SK-N-DZ (cell line): ENCODE results near the gene SUPT3H.

Source experiments
- DNase-seq: peaks from one replicate; pipeline ENCODE4 v3.0.0-alpha.2; 2015; ENCODE audit warnings: low spot score

The SUPT3H gene

GRCh38 chr6:44957156-44957555, 420.6 kb downstream of the SUPT3H start:
- DNase-seq = no peak

DNA sequence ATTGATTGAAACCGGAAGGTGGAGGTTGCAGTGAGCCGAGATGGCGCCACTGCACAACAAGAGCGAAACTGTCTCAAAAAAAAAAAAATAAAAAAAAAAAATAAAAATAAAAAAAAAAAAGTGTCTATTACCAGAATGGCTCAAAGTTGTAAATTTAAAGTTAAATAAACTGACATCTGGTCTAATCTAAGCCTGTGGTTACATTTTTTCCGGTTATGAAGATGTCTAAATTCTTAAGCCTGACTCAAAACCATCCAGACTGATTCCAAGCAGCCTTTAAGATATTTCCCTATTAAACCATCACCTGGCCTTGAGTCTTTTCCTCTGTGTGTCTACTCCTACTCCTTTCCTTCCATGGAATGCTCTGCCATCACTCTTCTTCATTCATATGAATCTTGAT, 421.3 kb downstream of the SUPT3H start:
- no peak for DNase-seq

DNA sequence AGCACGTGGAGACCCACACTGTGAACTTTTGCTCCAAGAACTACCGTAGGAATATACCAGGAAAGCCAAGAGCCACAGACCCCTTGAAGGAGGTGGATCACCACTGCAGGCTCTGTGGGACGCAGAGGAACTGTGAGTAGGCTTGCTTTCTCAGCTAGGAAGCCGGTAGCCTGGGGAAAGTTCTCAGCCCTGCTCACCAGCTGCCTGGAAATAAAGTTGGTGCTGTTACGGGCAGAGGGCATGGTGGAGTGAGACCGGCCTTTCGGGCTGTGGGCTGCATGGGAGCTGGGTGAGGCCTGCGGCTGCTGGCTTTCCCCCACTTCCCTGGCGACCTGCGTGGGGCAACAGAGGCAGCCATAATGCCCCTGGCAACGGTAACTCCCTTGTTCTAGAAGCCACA, 422.6 kb downstream of the SUPT3H start:
- DNase-seq = no peak

DNA sequence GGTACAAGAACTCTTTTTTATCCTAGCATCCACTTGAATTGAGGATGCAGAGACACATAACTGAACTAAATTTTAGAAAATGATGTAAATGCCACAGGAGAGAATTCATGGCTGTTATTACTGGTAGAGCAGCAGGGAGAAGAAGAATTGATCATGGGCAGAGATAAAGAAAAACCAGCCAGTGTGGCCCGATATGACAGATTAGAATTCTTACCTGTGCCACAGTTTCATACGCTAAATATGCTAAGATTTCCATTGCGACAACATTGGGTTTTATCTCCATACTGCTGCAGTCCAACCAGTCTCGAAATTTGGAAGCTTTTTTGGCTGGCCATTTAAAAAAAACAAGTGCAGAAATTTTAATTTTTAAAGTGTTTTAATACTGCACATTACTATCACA, 423.5 kb downstream of the SUPT3H start:
- no peak for DNase-seq

GRCh38 chr6:44951253-44951747, 426.4 kb downstream of the SUPT3H start:
- no peak for DNase-seq

- DNase-seq = no peak
Measured at GRCh38 chr6:44949596-44950201, 428.0 kb downstream of the SUPT3H start.

DNA sequence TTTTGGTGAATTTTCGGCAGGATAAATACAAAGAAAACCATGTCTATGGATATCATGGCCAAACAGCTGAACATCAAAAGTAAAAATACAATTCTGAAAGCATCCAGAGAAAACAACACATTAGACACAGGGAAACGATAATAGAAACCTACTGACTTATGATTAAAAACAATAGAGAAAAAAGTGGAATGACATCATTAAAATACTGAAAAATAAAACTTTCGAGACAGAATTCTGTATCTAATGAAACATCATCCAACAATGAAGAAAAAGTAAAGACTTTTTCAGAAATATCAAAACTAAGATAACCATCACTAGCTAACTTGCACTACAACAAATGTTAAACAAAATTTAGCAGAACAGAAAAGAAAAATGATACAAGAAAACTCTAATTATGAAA, 434.2 kb downstream of the SUPT3H start:
- DNase-seq = no peak

DNA sequence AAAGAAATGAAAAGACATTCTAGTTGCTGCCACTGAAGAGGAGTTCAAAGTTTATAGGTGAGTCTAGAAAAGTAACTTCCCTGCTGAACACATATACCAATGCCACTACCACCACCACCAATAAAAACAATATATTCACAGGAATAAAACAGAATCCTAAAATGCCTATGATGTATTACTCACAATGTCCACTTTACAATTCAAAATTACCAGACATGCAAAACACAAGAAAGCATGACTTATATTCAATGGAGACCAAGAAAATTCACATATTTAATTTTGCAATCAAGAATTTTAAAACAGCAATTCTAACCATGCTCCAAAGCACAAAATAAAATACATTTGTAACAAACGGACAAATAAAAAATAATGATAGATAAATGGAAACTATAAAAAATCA, 434.9 kb downstream of the SUPT3H start:
- DNase-seq = no peak

GRCh38 chr6:44942201-44942600, 435.5 kb downstream of the SUPT3H start:
- DNase-seq = no peak

DNA sequence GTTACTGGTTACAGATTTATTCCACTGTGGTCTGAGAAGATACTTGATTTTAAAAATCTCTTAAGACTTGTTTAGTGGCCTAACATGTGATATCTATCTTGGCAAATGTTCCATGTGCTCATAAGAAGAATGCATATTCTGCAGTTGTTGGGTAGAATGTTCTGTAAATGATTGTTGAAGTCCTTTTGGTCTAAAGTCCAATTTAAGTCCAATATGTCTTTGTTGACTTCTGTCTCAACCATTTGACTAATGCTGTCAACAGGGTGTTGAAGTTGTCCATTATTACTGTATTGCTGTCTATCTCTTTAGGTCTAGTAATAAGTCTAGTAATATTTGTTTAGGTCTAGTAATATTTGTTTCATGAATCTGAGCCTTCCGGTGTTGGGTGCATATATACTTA, 437.4 kb downstream of the SUPT3H start:
- no peak for DNase-seq

DNA sequence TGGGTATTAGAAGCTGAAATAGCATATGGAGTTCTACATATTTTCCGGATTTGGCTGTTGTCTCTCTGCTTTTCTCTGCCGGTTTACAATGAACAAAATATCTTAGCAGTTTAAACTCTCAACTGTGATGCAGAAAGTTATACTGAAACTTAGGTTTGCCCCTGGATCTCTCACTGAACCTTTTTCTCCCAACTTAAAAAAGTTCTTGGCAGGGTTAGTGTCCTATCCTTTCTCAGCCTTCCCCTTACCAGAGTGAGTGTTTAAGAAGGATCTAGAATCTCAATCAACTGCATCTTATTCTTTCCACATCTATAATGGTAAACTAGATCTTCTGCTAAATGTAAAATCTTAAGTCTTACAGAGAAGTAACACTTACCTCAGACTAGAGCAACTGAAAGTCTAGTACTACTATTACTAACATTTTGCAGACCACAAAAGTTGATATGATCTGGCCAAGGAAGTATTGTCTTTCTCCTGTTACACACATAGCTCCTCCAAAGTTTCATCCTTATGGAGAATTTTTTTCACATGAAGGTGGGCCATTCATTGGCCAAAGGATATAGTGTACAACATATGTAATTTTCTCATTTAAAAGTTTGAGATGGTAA, 441.9 kb downstream of the SUPT3H start:
- no peak for DNase-seq

DNA sequence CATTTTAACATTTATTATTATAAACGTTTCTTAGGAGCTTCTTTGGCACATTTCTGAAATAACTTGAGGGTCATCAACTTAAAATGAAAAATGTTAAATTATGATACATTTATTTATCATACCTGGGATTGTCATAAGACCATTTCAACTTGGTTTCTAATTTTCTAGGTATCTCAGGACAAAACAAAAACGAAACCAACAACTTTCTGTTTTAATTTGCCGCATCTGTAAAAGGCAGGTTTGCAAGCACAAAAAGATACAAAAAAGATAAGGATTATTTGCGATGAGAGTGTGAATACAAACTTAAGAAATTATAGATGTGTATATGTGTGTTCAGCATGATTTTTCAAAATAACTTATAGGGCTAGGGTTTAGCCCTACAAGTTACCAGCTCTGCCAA, 444.6 kb downstream of the SUPT3H start:
- no peak for DNase-seq

GRCh38 chr6:44932651-44933091, 445.1 kb downstream of the SUPT3H start:
- no peak for DNase-seq

DNA sequence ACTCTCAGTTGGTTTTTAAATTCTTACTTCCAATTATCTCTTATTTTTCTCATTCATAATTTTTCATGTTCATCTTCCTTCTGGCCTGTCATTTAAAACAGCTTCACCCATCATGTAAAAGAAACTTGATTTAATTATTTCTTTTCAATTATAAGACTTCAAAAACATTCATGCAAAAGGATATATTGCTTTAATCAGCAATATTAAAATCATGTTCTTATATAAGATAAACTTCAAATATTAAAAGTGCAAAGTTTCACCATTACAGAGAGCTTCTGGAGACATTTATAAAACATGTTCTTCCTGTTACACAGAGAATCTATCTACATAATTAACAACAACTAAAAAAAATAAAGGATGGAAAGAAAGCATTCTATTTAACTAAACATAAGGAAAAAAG, 446.3 kb downstream of the SUPT3H start:
- no peak for DNase-seq

GRCh38 chr6:44926556-44926955, 451.2 kb downstream of the SUPT3H start:
- no peak for DNase-seq

DNA sequence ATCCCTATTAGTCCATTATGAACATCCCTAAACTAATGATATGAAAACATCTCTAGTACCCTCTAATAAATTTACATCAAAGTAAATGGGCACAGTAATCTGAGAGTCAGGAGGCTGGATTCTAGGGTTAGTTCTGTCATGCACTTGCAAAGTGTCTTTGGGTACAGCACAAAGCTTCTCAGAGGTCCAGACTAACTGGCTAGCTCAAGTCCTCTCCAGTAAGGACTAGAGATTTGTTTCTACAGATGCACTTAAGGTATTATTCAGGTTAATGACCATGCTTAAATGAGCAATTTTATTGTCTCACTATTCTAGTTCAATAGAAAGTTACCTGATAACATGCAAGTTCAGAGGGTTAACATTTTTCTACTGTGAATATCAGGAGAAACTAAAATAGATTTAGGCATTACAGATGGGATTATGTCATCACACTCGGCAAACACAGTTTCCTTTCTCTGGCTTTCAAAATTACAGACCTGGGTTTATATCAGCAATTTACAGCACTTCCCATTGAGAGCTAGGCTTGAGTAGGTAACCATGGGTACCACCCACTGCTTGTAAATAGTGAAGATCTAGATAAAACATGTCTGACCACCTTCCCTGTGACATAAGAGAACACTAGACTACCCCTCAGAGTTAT, 452.5 kb downstream of the SUPT3H start:
- DNase-seq = no peak

- no peak for DNase-seq
Measured at GRCh38 chr6:44923444-44923843, 454.3 kb downstream of the SUPT3H start.

GRCh38 chr6:44921798-44922197, 455.9 kb downstream of the SUPT3H start:
- peak; percentile 43 for DNase-seq

DNA sequence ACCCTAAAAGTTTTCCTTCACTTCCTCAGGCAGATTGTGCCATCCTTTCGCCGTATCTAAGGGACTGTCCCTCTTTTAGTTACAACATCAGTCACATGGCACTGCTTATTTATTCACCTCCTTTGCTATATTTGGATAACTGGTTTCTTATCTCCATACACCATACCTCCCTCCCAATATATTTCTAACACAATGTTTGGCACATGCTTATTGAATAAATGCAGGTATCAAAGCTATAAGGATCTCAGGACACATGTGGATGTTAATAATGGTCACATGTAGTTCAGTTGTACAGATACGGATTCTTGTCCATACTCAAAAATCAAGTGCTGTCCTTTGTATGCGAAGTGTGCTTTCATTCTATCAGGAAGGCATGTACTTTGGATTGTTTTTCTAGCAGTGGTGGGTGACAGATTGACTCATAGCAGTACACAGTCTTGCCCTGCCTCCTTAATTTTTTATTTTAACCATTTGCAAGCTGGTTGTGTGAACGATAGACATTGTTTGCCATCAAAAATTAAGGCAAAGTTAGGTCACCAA, 456.7 kb downstream of the SUPT3H start:
- DNase-seq = no peak

GRCh38 chr6:44918671-44919296, 458.9 kb downstream of the SUPT3H start:
- DNase-seq = no peak

DNA sequence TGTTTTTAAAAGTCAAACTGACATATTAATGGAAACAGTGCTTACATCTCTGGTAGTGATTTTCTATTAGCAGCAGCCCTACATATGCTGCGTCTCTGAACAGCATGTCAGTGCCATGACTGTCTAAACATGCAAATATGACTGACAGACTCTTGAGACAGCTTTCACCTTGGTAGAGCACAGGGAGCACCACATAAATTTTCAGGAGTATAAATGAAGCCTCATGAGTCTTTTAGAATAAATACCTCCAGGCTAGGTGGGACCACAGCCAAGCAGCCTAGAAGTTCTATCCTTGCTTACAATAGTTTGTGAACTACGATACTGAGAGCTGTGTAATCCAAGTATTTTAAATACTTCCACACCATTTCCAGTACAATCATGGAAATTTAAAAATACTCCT, 460.3 kb downstream of the SUPT3H start:
- no peak for DNase-seq

DNA sequence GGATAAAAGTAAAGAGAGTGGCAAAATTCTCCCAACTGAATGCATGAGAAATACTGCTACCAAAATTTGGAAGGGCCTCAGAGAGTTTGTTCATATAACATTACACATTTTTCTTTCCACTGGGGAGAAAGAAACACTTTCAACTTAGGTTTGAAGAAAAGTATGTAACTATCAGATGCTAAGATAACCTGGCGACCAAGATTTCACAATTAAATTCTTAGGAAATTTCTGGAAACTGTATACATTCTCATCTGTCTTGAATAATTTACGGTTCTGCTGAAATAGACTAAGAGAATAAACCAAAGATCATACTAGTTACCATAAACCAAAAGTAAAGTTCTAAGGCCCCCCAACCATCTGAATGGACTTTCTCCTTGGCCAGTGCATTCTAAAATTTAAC, 462.6 kb downstream of the SUPT3H start:
- DNase-seq = no peak
